ENCODE measurements around the gene LUC7L.

DNA sequence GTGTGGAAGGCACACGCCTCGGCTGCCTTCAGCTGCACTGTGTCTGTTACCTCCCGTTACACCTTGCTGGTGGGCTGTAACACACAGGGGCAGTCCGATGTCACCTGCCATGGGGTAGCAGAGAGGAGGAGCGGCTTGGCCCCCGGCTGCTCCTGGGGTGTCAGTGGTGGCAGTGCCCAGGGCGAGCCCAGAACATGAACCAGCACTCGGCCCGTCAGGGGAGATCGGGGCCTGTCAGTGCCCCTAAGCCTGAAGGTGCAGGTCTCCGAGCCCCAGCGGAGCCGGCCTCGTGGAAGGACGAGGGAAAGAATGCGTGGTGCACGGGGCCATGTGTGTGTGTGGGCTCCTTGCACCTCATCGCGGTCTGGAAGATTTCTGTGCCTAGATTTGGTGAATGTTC lies 31.1 kb upstream of the LUC7L start:
- TF ChIP-seq CTCF (IDR thresholded peaks at IDR 0.05): no peak
- no peak for TF ChIP-seq EP300 (IDR thresholded peaks at IDR 0.05)
